HepG2 (cell line): ENCODE data around the gene LDLRAD4. TPM values are rescaled to one million over a fixed set of nuclear protein-coding genes. Genes with fewer than 3 reads are reported as not detected.

ENCODE experiments used
- ATAC-seq: fragments of 200-7000 bp; cut with Tn5 transposase; 3 replicates; pipeline ENCODE4 v1.9.1; 2020; ENCODE audit warnings: mild to moderate bottlenecking, moderate library complexity
- BruUV-seq: library from RNA; stranded (reverse); fragments of 400-500 nt; replicated peaks from 2 replicates; lab custom pipeline; 2021; lab: Mats Ljungman, UMichigan
- CTCF ChIA-PET: fragments of 300-600 bp; formaldehyde crosslinking; extraction: SDS; loops from one replicate; lab custom pipeline; 2021; ENCODE audit warnings: low total read pairs, inconsistent platforms, low intra/inter-chr PET ratio; lab: Yijun Ruan, JAX
- POLR2A ChIA-PET: fragments of 350-600 bp; sonication (Branson Sonifier 250); formaldehyde crosslinking; loops from one replicate; lab custom pipeline; 2020; ENCODE audit warnings: antibody characterized with exemption, inconsistent platforms; lab: Yijun Ruan, JAX
- DNase-seq: peaks from one replicate; pipeline ENCODE4 v3.0.0-alpha.2; 2015; ENCODE audit warnings: low spot score
- FAIRE-seq: peaks from 3 replicates; lab custom pipeline; 2011; peaks lifted over from hg19 to GRCh38; lab: Jason Lieb, UNC
- H2AFZ ChIP-seq: one replicate; pipeline ENCODE4 v1.6.1; 2011; ENCODE audit warnings: low read length, inconsistent platforms
- H3K27ac ChIP-seq: fragments of 300-600 bp; 3 replicates; pipeline ENCODE4 v1.8.0; 2011; ENCODE audit warnings: mixed run types, mild to moderate bottlenecking, mixed read lengths, low read length, inconsistent platforms; ENCODE audit not compliant: insufficient read depth; ENCODE audit errors: extremely low read length
- H3K27me3 ChIP-seq, 2 experiments: fragments of 200-600 bp in 1 of 2; 2 replicates in 1 of 2; 3 replicates in 1 of 2; pipeline versions ENCODE4 v1.6.0 to v1.8.0; 2011; ENCODE audit warnings: low read length in 2 of 2, mild to moderate bottlenecking in 2 of 2, moderate library complexity in 2 of 2, inconsistent platforms in 1 of 2; ENCODE audit not compliant: insufficient read depth in 2 of 2, control insufficient read depth in 1 of 2
- H3K36me3 ChIP-seq, 2 experiments: fragments of 200-600 bp in 1 of 2; replicated peaks in 1 of 2; 2 replicates in 1 of 2; 3 replicates in 1 of 2; pipeline versions ENCODE4 v1.5.1 to v1.8.0; 2011; ENCODE audit warnings: low read length in 2 of 2, inconsistent platforms in 1 of 2; ENCODE audit not compliant: insufficient read depth in 2 of 2, control insufficient read depth in 1 of 2
- H3K4me1 ChIP-seq: 2 replicates; pipeline ENCODE4 v1.5.1; 2012; ENCODE audit warnings: low read length, inconsistent platforms; ENCODE audit not compliant: insufficient read depth
- H3K4me2 ChIP-seq: 2 replicates; pipeline ENCODE4 v1.6.0; 2011; ENCODE audit warnings: low read depth, low read length, inconsistent platforms
- H3K4me3 ChIP-seq, 3 experiments: fragments of 200-600 bp in 1 of 3; sonication (generic), shearing (Covaris generic) in 1 of 3; replicated peaks in 1 of 3; 2 replicates each; pipeline ENCODE4 v1.5.1; 2011 to 2016; ENCODE audit warnings: low read length in 3 of 3, inconsistent platforms in 2 of 3, low read depth in 2 of 3, mild to moderate bottlenecking in 2 of 3, control low read depth in 1 of 3, mixed read lengths in 1 of 3; ENCODE audit not compliant: insufficient read depth in 1 of 3
- H3K79me2 ChIP-seq: one replicate; pipeline ENCODE4 v1.6.1; 2011; ENCODE audit warnings: low read length, inconsistent platforms; ENCODE audit not compliant: insufficient read depth
- H3K9ac ChIP-seq: 2 replicates; pipeline ENCODE4 v1.6.0; 2011; ENCODE audit warnings: mild to moderate bottlenecking, low read depth, low read length, inconsistent platforms; ENCODE audit not compliant: insufficient read depth
- H3K9me3 ChIP-seq: 2 replicates; pipeline ENCODE4 v1.5.1; 2012; ENCODE audit warnings: mild to moderate bottlenecking, low read length
- H4K20me1 ChIP-seq: 2 replicates; pipeline ENCODE4 v1.6.0; 2011; ENCODE audit warnings: inconsistent platforms, mild to moderate bottlenecking, low read length, moderate library complexity; ENCODE audit not compliant: insufficient read depth
- HCFC1 ChIP-seq: fragments of 150-350 bp; IDR thresholded peaks from 2 replicates; pipeline ENCODE4 v1.6.1; 2014; ENCODE audit warnings: low read depth, low read length
- LCORL ChIP-seq, 2 experiments: fragments of 450-650 bp in 1 of 2; sonication (generic) in 1 of 2; formaldehyde crosslinking in 1 of 2; IDR thresholded peaks; 2 replicates each; pipeline versions ENCODE4 v1.5.0 to v1.6.1; 2017 to 2020; ENCODE audit warnings: antibody characterized with exemption in 1 of 2, missing genetic modification reagents in 1 of 2
- MIXL1 ChIP-seq: IDR thresholded peaks from 2 replicates; pipeline ENCODE4 v1.6.1; 2016
- MXD1 ChIP-seq: sonication (generic); formaldehyde crosslinking; IDR thresholded peaks from 2 replicates; pipeline ENCODE4 v1.4.0; 2020; ENCODE audit warnings: mild to moderate bottlenecking, missing genetic modification reagents
- POLR2G ChIP-seq: fragments of 200-400 bp; formaldehyde crosslinking; IDR thresholded peaks from 2 replicates; pipeline ENCODE4 v1.6.1; 2018; ENCODE audit warnings: mild to moderate bottlenecking, low read depth, low read length, moderate library complexity
- SSRP1 ChIP-seq: IDR thresholded peaks from 2 replicates; pipeline ENCODE4 v1.6.1; 2016; ENCODE audit warnings: control low read depth
- ZBTB33 ChIP-seq: sonication (generic); formaldehyde crosslinking; IDR thresholded peaks from 2 replicates; pipeline ENCODE4 v1.4.0; 2020; ENCODE audit warnings: missing genetic modification reagents
- ZNF234 ChIP-seq: sonication (generic); formaldehyde crosslinking; conservative IDR thresholded peaks from 2 replicates; pipeline ENCODE4 v1.5.1; 2020; ENCODE audit warnings: mild to moderate bottlenecking, missing genetic modification reagents
- ZNF577 ChIP-seq: sonication (generic); formaldehyde crosslinking; IDR thresholded peaks from 2 replicates; pipeline ENCODE4 v1.4.0; 2020; ENCODE audit warnings: mild to moderate bottlenecking, low read depth, missing genetic modification reagents, borderline replicate concordance
- WGBS: methylation state at CpG from one replicate; pipeline ENCODE4 v1.1.6; 2017; ENCODE audit warnings: low lambda C conversion rate; 5-methylcytosine and 5-hydroxymethylcytosine counted together
- in situ Hi-C: cut with HindIII; loops from 2 replicates; pipeline ENCODE4 v1.10.0; 2017; ENCODE audit warnings: low pct_unique_long_range_greater_than_20kb; ENCODE audit not compliant: extremely low pct_ligation_motif_present
- intact Hi-C: fragments of 100-400 bp; cut with micrococcal nuclease; formaldehyde crosslinking; loops from one replicate; pipeline ENCODE4 v1.10.0; 2022; ENCODE audit not compliant: unreplicated experiment
- polyA plus RNA-seq, 8 experiments: library from polyadenylated mRNA; depleted of rRNA in 3 of 8; stranded (reverse) in 7 of 8; unstranded in 1 of 8; fragments of >200 nt; fragmentation: Illumina TruSeq in 4 of 8; extraction: Trizol in 4 of 8; gene quantifications; 2 replicates each; pipeline versions ENCODE4 v1.2.1 to v1.2.3, GENCODE V29; 2011 to 2016; ENCODE audit warnings: low read depth in 4 of 8, missing spikeins in 1 of 8, mixed read lengths in 1 of 8; ENCODE audit not compliant: insufficient read depth in 1 of 8
- total RNA-seq, 5 experiments: library from RNA; depleted of rRNA; stranded (reverse); fragments of >200 nt; fragmentation: Illumina TruSeq; extraction: Trizol; gene quantifications; 2 replicates each; pipeline ENCODE4 v1.2.3, GENCODE V29; 2016; ENCODE audit warnings: low read depth in 1 of 5

LDLRAD4 gene
- total and polyA plus RNA-seq, 2 of the 13 experiments (the other 11 are each of a cell fraction or from before 2014, with no cell fraction given), result 13.6 to 20.9 TPM

GRCh38 chr18:13232086-13232917 is 13.7 kb downstream of the LDLRAD4 start:
- H4K20me1 ChIP-seq, result 0 out of 2 replicates have a peak, but pooled peaks cover 2% of the 10 kb centered on the region
- H3K4me2 ChIP-seq, result no peak overlapping the region
- WGBS, result 92% methylated on average over 37 of the region's 37 CpGs
- peaks cover 2% of the 10 kb centered on the region for H3K79me2 ChIP-seq
- no peak overlapping the region for H2AFZ ChIP-seq
- intact Hi-C loops (no loop called here), in situ Hi-C loops (no loop called here)
- H3K4me1 ChIP-seq, result peaks cover 25% of the 10 kb centered on the region
- FAIRE-seq (no peak), ATAC-seq (no peak), DNase-seq (no peak)
- POLR2A ChIA-PET, result no interaction called here
- CTCF ChIA-PET, result no interaction called here
- BruUV-seq, result no TSS peak
- no peak overlapping the region for H3K27ac ChIP-seq
- H3K27me3 ChIP-seq, result no peaks in the 10 kb centered on the region
- H3K9ac ChIP-seq, result no peak overlapping the region
- no peaks in the 10 kb centered on the region; a peak in 1 of 5 replicates for H3K36me3 ChIP-seq
- no peak overlapping the region for H3K4me3 ChIP-seq
- no peaks in the 10 kb centered on the region for H3K9me3 ChIP-seq
- TF ChIP-seq LCORL (IDR thresholded peaks at IDR 0.05) (peak; percentile 45; the same call in 1 of the 2 replicates), LCORL (CRISPR knock-in tag; IDR thresholded peaks at IDR 0.05) (no peak), ZNF234 (CRISPR knock-in tag) (no peak)
- TF ChIP-seq, all 625 proteins: peak for 1

GRCh38 chr18:13232971-13233786 is 14.6 kb downstream of the LDLRAD4 start:
- in situ Hi-C loops, result no loop called here
- Histone ChIP-seq H3K4me2 (peak overlapping the region; percentile 75), H3K79me2 (peaks cover 2% of the 10 kb centered on the region), H3K36me3 (no peaks in the 10 kb centered on the region; a peak in 1 of 5 replicates), H3K27me3 (no peaks in the 10 kb centered on the region), H3K27ac (no peak overlapping the region), H3K9ac (no peak overlapping the region), H3K4me3 (peak overlapping the region in 1 of 3 experiments; percentile 59; a peak in 2 of 6 replicates), H3K9me3 (no peaks in the 10 kb centered on the region), H4K20me1 (0 out of 2 replicates have a peak, but pooled peaks cover 2% of the 10 kb centered on the region), H3K4me1 (peaks cover 25% of the 10 kb centered on the region), H2AFZ (no peak overlapping the region)
- ChIA-PET POLR2A (interaction anchor here (0.6 kb wide), 1 partner anchor 194 kb away, joined by 3 read pairs; no protein-coding TSS in a partner anchor), CTCF (no interaction called here)
- no peak for FAIRE-seq
- no peak for ATAC-seq
- DNase-seq, result no peak
- WGBS, result 86% methylated on average over 7 of the region's 19 CpGs
- TF ChIP-seq ZNF577 (CRISPR knock-in tag) (no peak), POLR2G (no peak), MIXL1 (CRISPR knock-in tag) (no peak), MXD1 (no peak), ZBTB33 (CRISPR knock-in tag) (peak; percentile 65; the same call in 1 of the 2 replicates), HCFC1 (no peak), SSRP1 (CRISPR knock-in tag) (no peak)
- intact Hi-C loops, result no loop called here
- BruUV-seq, result no TSS peak
